Adrenal gland (tissue), 5 donors: ENCODE data around the gene ABCB11.

Experiments
- CTCF ChIP-seq, 6 experiments: fragments of 450-650 bp in 4 of 6; fragments of 200-600 bp in 2 of 6; sonication (generic) in 1 of 6; IDR thresholded peaks; 1 replicate in 5 of 6; 2 replicates in 1 of 6; pipeline versions ENCODE4 v1.5.1 to v1.8.0; 2016 to 2021; ENCODE audit warnings: antibody characterized with exemption in 6 of 6, mild to moderate bottlenecking in 2 of 6, moderate library complexity in 1 of 6
- POLR2A ChIP-seq, 2 donors: fragments of 450-650 bp; IDR thresholded peaks; one replicate each; pipeline ENCODE4 v1.6.1; 2017; ENCODE audit warnings: antibody characterized with exemption in 2 of 2, mild to moderate bottlenecking in 2 of 2, moderate library complexity in 1 of 2
- donor health status: DM: no; HTN: no; CAD: no.

- no peak for TF ChIP-seq CTCF (IDR thresholded peaks at IDR 0.05)
- TF ChIP-seq POLR2A (IDR thresholded peaks at IDR 0.05): no peak
Observed at GRCh38 chr2:169050476-169051240, 19.5 kb upstream of the ABCB11 start.
